HG02678 (cell line): Measurements from ENCODE around the gene FNDC3B.

Experiments
- ATAC-seq: cut with Tn5 transposase; IDR thresholded peaks from one replicate; pipeline ENCODE4 v1.9.1; 2021; ENCODE audit warnings: mild to moderate bottlenecking, moderate library complexity; ENCODE audit not compliant: unreplicated experiment

The FNDC3B gene

DNA sequence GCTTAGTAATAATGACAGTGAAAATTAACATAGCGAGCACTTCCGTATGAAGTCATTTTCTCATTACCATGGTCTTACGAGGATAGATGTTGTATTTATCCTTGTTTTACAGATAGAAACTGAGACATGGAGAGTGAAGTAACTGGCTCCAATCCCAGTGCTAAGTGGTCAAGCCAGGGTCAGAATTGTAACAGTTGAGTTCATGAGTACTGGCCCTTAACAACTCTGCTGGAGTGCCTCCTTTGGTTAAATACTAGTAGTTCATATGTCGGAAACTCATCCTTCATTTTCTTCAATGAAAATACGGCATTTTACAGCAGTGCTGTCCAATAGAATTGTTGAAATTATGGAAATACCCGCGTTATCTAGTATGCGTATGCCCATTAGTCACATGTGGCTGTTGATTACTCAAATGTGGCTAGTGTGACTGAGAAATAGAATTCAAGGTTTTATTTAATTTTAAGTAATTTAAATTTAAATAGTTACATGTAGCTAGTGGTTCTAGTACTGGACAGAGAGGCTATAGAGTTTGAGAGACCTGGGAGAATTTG is 32.5 kb downstream of the FNDC3B start:
- no peak for ATAC-seq

GRCh38 chr3:172072543-172072942 is 33.2 kb downstream of the FNDC3B start:
- ATAC-seq: no peak

GRCh38 chr3:172073262-172073915 is 34.0 kb downstream of the FNDC3B start:
- no peak for ATAC-seq

DNA sequence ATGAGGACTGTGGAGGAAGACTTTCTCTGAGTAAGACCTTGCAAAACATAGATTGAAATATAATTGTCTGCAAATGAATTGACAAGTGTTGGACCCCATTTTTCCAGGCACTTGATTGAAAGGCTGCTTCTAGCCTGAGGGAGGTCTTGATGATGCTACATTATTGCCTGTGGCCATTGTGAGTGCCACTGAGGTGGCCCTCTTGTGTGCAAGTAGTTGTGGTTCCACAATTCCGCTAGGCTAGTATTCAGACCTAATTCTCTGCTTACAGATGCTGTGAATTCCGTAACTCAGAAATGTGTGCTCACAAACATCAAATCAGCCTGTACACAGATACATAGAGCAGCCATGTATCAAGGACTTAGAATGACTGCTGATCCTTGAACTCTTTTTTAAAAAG is 34.7 kb downstream of the FNDC3B start:
- ATAC-seq: no peak

DNA sequence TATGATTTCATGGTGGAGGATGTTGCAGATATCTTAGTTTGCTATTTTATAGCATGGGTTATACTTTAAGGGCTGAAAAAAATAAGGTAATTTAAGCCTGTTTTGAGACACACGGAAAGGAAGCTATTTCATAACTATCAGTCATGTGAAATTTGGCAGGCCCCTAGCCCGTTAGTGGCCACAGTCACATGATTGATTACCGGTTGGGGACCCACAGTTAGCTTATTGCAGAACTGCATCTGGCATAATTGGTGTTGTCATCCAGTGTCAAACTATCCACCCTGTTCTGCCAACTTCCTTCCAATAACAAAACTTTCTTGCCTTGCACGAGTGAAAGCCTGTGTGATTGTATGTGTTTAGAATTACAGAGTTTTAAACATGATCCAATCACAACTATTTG is 35.2 kb downstream of the FNDC3B start:
- ATAC-seq: no peak

DNA sequence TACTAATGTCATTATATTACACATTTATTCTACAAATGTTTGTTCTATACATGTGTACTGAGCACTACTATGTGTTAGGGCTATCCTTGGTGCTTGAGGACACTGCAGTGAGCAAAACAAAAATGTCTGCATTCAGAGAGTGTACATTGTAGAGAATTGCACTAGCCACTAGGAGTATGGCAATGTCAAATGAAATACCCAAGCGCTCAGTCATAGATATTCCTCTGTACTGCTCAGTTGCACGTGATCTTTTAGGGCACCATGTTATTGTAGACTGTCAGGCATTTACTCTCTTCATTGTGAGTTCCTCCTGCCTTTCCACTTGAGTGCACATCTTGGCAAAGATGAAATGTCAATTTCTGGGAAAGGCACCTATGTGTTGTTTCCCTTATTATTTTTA is 36.8 kb downstream of the FNDC3B start:
- ATAC-seq: no peak

- ATAC-seq: no peak
These were observed 37.9 kb downstream of the FNDC3B start for GRCh38 chr3:172077197-172077757.

DNA sequence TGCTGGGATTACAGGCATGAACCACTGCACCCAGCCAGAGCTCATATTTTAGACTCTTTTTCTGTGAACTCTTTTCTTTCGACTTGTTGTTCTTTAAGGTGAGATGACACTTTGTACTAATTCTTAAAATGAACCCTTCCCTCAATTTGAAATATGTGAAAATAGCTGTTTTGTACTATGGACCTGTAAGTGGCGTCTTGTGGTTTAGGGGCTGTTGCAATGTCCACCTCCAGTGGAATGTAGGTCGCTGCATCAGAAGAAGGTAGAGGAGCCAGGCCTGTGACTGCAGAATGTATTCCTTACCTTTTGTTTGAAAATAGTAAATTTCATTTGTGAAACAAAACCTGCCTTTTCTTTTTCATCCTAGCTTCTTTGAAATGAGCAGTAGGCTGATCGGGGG is 38.9 kb downstream of the FNDC3B start:
- no peak for ATAC-seq

DNA sequence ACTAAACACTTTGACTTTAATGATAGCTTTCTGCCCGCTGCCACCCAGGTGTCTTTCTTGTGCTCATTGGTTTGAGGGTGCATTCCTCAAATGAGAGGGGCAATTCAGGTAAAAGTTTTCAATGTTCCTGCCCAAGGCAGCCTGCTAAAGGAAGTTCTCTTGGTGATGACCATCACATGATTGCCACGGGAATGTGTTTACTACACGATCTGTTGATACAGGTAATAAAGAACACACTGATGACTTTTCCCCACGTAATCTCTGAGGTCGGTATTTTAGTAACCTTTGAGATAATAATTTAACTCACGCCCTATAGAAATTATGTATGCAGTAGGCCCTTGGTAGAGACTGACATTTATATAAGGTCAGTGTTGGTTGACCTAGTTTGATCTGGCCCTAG is 39.3 kb downstream of the FNDC3B start:
- no peak for ATAC-seq

DNA sequence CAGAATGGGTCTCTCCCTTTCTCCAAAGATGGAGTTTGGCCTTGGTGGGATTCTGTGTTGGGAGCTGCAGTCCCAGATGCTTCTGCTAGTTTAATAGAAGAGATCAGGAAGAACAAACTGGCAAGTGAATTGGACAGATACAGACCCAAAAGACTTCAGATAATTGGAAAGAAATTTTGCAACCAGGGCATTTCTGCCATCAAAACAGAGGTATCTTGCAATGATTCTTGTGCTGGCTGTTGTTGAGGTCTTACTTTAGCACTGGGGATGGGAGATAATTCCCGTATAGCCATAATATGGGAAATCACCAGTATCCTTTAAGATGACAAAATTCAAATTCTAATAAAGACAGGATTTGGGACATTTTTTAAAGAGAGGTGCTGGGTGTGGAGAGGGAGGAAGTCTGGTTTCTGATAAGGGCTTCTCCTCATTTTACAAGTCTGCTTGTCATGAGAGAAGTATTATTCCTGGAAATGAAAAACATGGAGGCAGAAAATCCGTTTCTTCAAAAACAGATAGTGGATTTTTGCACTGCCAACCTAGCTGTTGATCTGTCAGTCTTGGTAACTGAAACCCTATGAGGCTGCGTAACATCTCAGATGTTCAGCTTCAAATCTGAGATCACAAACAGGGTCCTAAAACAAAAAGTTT is 40.1 kb downstream of the FNDC3B start:
- no peak for ATAC-seq

DNA sequence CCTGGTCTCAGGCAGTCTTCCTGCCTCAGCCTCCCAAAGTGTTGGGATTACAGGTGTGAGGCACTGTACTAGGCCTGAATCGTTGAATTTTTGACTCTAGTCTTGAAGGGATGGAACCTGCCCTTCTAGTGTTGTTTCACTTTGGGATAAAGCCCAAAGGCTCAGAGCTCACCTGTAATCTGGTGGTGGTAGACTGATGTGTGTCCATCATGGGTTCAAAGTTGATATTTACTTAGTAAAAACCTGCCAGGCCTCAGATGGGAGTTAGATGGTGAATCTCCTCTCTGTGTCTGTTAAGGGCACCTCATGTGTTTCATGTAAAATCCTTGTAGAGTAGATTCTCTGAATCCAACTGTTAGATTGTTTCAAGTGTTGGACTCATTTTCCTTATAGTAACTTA is 41.1 kb downstream of the FNDC3B start:
- no peak for ATAC-seq

DNA sequence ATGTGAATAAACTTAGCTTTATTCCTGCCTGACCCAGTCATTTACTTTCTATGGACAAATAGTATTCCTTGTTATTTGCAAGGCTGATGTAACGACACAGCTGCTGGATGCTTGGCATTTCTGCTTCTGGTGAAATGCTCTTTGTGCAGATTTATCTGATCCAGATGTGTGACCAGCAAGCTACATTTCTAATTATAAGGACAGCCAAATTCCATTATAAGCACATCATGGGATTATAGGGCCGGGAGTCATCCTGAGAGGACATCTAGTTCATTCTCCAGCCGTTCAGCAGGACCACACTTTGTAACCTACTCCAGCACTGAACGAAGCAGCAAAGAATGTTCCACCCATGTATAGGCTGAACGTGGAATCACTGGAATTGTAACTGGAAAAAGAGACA is 42.9 kb downstream of the FNDC3B start:
- ATAC-seq: no peak

DNA sequence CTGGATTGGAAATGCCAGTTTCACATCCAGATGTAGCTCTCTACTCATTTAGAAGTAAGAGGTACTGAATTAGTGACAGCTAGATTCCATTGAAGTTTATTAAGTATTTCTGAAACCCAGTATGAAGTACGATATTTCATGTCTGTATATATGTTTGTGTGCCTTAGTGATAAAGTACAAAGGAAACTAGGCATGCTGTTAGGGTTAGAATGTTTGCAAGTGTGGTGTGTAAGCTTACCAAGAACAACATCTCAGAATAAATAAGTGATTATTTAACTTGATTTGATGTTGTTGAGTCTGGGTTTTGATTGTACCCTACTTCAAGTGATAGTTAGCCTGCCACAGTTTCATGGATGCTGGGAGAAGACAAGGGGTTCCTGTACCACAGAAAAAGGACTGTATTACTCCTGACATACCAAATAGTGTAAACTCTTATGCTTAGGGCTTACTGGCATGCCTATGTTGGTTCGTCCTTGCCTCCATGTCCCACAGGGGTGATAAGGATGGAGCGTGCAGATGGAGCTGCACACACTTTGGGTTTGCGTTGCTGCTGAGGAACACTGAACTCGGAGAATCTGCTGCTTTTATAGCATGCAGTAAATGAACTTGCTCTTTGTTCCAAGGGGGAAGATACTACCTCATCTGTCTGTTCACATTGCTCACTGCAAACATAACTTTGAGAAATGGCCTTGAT is 43.6 kb downstream of the FNDC3B start:
- ATAC-seq: no peak

DNA sequence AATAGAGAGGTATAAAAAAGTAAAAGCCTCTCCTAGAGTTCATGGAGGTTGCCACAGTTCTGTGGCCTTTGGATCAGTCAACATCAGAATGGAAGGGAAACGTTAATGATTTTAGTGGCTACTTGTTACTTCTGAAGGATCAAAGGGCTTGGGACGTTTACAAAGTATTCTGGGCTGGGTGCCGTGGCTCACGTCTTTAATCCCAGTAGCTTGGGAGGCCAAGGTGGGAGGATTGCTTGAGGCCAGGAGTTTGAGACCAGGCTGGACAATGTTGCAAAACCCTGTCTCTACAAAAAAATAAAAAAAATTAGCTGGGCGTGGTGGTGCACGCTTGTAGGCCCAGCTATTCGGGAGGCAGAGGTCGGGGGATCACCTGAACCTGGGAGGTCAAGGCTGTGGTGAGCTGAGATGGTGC is 44.6 kb downstream of the FNDC3B start:
- no peak for ATAC-seq

GRCh38 chr3:172084871-172085556 is 45.6 kb downstream of the FNDC3B start:
- ATAC-seq: no peak

- ATAC-seq: no peak
These were observed 46.1 kb downstream of the FNDC3B start for GRCh38 chr3:172085557-172085895.

- ATAC-seq: no peak
These were observed 46.7 kb downstream of the FNDC3B start for GRCh38 chr3:172086071-172086470.

DNA sequence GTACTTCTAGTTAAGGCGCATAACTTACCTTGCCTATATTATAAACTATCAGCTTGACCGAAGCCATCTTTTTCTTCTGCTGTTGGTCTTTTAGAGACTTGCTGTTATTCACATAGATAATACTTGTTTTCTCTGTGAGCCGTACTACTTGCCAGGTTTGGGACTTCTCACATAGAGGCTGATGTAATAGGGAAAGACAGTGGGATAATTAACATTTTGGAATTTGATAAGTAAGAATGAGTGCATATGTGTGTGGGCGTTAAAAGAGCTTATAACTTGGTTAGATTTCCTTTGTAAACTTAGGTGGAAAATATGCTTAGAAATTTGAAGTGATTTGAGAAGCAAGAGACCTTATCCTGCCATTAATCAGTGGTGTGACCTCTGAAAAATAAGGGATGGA is 47.8 kb downstream of the FNDC3B start:
- ATAC-seq: no peak

DNA sequence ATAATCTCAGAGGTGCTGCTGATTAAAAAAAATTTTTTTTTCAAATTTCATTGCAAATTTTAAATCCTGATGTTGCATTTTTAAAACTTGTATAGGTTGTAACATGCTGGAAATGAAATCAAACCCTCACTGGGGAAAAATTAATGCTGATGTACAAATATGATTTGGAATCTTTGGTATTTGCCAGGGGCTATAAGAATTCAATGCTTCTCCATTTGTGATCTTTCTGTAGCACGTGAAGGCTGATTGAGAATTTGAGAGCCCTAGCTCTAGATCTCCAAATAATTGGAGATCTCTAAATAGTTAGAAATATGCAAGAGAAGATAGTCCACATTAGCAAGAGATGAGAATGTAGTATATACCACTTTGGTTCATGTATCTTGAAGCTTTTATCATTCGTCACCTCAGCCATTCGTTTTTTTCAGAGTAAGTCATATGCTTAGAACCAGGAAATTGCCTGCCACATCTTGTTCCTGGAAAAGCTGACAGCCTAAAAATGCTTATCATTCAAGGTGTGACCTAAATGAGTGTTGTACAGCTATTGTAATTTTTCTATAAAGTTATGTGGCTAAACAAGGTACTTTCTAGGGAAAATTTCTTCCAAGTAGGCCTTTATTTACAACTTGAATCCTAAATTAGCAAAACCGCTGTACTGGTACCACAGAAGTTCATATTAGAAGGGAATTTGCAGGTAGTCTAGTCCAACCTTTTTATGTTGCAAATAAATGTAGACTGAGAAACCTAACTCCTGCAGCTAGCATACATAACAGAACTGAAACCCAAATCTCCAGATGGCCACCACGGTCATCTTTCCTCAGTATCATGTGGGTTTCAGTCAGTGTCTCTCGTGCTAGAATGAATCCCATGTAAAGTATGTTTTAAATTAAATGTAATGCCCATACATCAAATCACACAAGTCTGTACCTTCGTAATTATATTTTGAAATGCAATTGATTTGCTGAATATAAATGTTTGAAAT is 48.5 kb downstream of the FNDC3B start:
- ATAC-seq: peak; percentile 90

DNA sequence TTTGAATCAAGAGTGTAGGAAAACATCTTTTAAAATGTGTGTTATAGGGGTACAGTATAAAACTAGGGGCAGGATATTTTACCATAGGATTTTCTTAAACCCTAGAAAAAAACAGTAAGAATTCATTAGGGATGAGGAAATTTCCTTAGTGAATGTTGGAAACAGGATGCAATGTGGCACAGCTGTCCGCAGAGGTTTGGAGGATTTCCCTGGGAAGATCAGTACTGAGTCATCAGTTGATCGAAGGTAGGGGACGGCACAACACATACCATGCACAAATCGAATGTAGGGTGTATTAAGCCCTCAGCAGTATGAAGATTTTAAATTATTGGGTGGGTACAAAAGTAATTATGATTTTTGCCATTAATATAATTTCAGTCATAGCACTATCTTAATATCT is 49.9 kb downstream of the FNDC3B start:
- no peak for ATAC-seq
